Fibroblast of mammary gland (primary cell): ENCODE results near the gene MIEF2.

Experiments
- DNase-seq: peaks from one replicate; pipeline ENCODE4 v3.0.0-alpha.2; 2010; ENCODE audit warnings: low read depth
- H3K4me3 ChIP-seq: 2 replicates; pipeline ENCODE4 v1.5.1; 2011; ENCODE audit warnings: low read depth, mild to moderate bottlenecking, low read length, moderate library complexity; ENCODE audit not compliant: control insufficient read depth
- TF ChIP-seq, protein P1 (sequence below): conservative IDR thresholded peaks from 2 replicates; pipeline ENCODE4 v1.5.1; 2011; ENCODE audit warnings: low read depth, low read length, inconsistent platforms; ENCODE audit not compliant: control insufficient read depth, insufficient read depth

The MIEF2 gene

DNA sequence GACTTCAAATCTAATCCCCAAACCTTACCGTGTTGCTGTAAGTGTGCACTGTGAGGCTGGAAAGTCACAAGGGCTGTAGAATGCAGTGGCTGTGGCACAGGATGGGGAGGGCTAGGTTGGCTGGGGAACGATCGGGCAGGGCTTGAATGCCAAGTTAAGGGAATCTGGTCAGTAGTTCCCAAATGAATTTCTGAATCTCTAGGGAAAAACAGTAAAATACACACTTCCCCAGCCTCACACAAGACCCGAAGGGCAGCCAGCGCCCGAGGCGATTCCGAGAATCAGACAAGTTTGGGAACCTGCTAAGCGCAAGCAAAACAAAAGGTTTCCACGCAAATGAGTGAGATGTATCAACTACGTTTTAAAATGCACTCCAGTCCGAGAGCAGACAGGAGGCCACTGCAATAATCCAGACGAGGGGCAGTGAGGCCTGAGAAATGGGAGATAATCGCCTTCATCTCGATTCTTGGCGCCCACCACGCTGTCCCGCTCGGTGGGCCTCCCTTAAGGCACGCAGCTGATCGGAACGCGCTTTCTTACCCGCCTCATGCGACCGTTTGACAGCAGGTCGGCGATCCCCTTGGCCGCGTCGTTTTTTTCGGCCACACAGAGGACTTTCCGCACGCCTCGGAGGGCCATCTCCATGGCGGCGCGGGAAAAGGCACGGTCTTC, 53.7 kb downstream of the MIEF2 start:
- H3K4me3 ChIP-seq: peak overlapping the region; percentile 96
- DNase-seq: no peak
- TF ChIP-seq, protein P1, sequence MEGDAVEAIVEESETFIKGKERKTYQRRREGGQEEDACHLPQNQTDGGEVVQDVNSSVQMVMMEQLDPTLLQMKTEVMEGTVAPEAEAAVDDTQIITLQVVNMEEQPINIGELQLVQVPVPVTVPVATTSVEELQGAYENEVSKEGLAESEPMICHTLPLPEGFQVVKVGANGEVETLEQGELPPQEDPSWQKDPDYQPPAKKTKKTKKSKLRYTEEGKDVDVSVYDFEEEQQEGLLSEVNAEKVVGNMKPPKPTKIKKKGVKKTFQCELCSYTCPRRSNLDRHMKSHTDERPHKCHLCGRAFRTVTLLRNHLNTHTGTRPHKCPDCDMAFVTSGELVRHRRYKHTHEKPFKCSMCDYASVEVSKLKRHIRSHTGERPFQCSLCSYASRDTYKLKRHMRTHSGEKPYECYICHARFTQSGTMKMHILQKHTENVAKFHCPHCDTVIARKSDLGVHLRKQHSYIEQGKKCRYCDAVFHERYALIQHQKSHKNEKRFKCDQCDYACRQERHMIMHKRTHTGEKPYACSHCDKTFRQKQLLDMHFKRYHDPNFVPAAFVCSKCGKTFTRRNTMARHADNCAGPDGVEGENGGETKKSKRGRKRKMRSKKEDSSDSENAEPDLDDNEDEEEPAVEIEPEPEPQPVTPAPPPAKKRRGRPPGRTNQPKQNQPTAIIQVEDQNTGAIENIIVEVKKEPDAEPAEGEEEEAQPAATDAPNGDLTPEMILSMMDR: no peak

DNA sequence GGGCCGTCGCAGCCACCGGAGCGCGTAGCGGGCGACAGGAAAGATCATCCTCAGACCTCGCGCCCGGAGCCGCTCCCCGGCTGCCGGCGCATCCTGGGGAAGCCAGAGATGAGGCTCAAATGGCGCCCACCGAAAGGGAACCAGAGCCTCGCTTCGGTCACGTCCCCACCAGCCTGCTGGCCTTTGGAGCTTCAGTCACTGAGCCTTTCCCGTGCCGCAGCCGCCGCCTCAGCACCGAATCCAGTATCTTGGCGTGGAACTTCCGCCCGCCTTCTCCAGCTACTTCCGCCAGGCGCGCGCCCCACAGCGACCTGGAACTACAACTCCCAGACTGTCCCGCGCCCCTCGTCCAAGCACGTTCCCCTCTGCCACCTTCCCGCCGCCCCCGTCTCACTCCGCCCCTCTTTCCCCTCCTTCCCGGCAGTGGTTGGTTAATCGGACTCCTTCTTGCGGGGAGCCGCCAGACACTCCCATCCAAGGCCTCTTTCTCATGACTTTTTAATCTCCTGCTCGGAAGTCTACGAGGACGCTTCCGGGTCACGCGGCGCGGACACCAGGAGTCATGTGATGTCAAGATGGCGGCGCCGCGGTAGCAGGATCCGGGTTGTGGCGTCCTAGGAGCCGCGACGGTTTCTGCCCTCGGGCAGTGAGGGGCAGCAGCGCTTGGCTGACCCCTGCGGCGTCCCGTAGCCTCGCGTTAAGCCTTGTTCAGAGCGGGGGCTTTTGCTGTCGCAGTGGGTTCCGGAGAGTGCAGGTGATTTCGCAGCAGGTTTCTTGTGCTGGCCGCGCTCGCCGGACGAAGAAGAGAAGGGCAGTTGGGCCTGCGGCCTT, 54.5 kb downstream of the MIEF2 start, which contains the start of the genes SMCR8 and TOP3A:
SMCR8 (plus strand) TSS at position 563 of the 831 bp plus-strand sequence. CDS start 497 bp downstream, outside the sequence.
TOP3A (minus strand) TSS at position 264 of the 831 bp plus-strand sequence; CDS start at position 48, 216 bp downstream.
- TF ChIP-seq, protein P1: no peak
- peak; percentile 97 for DNase-seq
- peak within 1 kb of the TSS; percentile 96 for H3K4me3 ChIP-seq

DNA sequence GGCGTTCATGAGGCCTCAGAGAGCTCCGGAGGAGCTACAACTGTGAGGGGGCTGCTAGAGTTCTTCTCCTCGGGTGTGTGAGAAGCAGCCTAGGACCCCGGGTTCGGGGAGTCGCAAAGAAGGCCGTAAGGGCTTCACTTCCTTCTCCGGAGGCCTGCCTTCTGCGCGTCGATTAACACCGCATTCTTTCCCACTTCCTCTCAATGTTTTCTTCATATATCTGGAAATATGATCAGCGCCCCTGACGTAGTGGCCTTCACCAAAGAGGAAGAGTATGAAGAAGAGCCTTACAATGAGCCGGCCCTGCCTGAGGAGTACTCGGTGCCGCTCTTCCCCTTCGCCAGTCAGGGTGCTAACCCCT, 55.1 kb downstream of the MIEF2 start:
- H3K4me3 ChIP-seq: peak overlapping the region; percentile 96
- peak; percentile 14 for DNase-seq
- TF ChIP-seq, protein P1: no peak

DNA sequence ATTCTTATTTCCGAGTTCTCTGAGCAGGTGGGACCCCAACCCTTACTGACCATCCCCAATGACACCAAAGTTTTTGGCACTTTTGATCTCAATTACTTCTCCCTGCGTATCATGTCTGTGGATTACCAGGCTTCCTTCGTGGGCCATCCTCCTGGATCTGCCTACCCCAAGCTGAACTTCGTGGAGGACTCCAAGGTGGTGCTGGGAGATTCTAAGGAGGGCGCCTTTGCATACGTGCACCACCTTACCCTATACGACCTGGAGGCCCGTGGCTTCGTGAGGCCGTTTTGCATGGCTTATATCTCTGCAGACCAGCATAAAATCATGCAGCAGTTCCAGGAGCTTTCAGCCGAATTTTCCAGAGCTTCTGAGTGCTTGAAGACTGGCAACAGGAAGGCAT, 55.5 kb downstream of the MIEF2 start:
- TF ChIP-seq, protein P1: no peak
- H3K4me3 ChIP-seq: peak overlapping the region; percentile 96
- DNase-seq: no peak
